Subcutaneous adipose tissue (tissue), 4 donors: ENCODE measurements around the gene PRDM5. TPM values are rescaled to one million over a fixed set of nuclear protein-coding genes. Genes with fewer than 3 reads are reported as not detected.

ENCODE experiments used
- CTCF ChIP-seq: fragments of 450-650 bp; IDR thresholded peaks from one replicate; pipeline ENCODE4 v1.5.1; 2016; ENCODE audit warnings: low read depth, mild to moderate bottlenecking, control low read depth, antibody characterized with exemption, moderate library complexity
- total RNA-seq, 4 donors: library from RNA; depleted of rRNA; stranded (reverse); fragments of >200 nt; gene quantifications; one replicate each; pipeline ENCODE4 v1.1.0, GENCODE V29; 2016

Gene PRDM5
- total RNA-seq, 4 donors from 2014 or later = 7.3 to 15.4 (median 11.1) TPM

- no peak for TF ChIP-seq CTCF
Measured at GRCh38 chr4:120923207-120923522, 639 bp upstream of the PRDM5 start.

- TF ChIP-seq CTCF = no peak
Measured at GRCh38 chr4:120921456-120922380, 808 bp downstream of the PRDM5 start.

- no peak for TF ChIP-seq CTCF
Measured at GRCh38 chr4:120920666-120921065, 1.9 kb downstream of the PRDM5 start.

- TF ChIP-seq CTCF = no peak
Measured at GRCh38 chr4:120919358-120919757, 3.2 kb downstream of the PRDM5 start.

GRCh38 chr4:120918788-120919187 lies 3.7 kb downstream of the PRDM5 start:
- TF ChIP-seq CTCF = no peak

GRCh38 chr4:120918092-120918491 lies 4.4 kb downstream of the PRDM5 start:
- no peak for TF ChIP-seq CTCF

- TF ChIP-seq CTCF = no peak
Measured at GRCh38 chr4:120916937-120917336, 5.6 kb downstream of the PRDM5 start.
